C4-2B (cell line): ENCODE measurements around the gene COG1.

Source experiments
- CTCF ChIP-seq: fragments of 450-650 bp; conservative IDR thresholded peaks from 2 replicates; pipeline ENCODE4 v1.5.1; 2017; ENCODE audit warnings: mild to moderate bottlenecking
- ZFX ChIP-seq: fragments of 450-650 bp; IDR thresholded peaks from 2 replicates; pipeline ENCODE4 v1.6.1; 2017

- no peak for TF ChIP-seq CTCF
- TF ChIP-seq ZFX: no peak
Measured at GRCh38 chr17:73199751-73200317, 7.0 kb downstream of the COG1 start.
